GM15510 (cell line): ENCODE measurements around the gene SRPK3.

Experiments
- POLR2A ChIP-seq: IDR thresholded peaks from 3 replicates; pipeline ENCODE4 v1.6.1; 2011; ENCODE audit warnings: borderline replicate concordance; ENCODE audit not compliant: insufficient read length; ENCODE audit errors: extremely low read depth

SRPK3 gene

DNA sequence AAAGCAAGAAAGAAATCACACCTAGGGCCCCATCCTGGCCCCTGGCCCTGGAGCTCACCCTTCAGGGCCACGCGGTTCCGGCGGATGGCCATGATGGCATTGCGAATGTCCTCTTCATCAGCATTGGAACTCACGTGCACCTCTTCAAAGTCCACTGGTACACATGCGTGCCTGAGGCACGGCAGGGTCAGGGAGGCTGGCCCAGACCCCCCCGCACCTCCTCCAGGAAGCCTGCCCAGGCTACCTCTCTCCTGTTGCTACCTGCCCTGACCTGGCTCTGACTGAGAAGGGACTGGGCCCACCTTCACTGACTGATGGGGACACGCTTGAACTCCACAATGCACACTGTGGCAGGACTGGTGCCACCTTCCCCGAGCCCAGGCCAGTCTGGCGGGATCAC lies 8.8 kb downstream of the SRPK3 start:
- no peak for TF ChIP-seq POLR2A

GRCh38 chrX:153791104-153791852 lies 10.4 kb downstream of the SRPK3 start:
- TF ChIP-seq POLR2A: no peak

- no peak for TF ChIP-seq POLR2A
These were observed 11.5 kb downstream of the SRPK3 start for GRCh38 chrX:153792368-153792767.

DNA sequence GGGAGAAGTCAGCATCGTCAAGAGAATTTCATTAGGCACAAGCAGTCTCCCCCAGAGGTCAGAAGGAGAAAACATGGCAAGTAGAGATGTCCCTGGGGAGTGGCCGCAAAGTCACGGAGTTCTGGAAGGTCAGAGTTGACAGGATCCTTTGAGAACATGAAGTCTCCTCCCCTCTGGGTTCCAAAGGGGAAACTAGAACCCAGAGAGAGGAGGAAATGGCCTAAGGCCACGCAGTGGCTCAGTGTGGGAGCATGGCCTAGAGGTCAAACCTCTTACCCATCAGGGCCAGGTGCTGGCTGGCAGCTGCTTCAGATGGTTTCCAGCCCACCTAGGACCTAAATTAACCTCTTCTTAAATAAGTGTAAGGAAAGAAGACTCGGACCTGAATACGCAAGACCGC lies 12.4 kb downstream of the SRPK3 start:
- TF ChIP-seq POLR2A: no peak

- TF ChIP-seq POLR2A: peak; percentile 61
These were observed 13.4 kb downstream of the SRPK3 start, which contains the start of the genes IDH3G and SSR4 for GRCh38 chrX:153794018-153794896. Gene IDH3G (minus strand): TSS chrX:153794375. CDS start chrX:153794326, 49 bp downstream. Gene SSR4 (plus strand): TSS chrX:153794668. CDS start chrX:153794688, 20 bp downstream.

DNA sequence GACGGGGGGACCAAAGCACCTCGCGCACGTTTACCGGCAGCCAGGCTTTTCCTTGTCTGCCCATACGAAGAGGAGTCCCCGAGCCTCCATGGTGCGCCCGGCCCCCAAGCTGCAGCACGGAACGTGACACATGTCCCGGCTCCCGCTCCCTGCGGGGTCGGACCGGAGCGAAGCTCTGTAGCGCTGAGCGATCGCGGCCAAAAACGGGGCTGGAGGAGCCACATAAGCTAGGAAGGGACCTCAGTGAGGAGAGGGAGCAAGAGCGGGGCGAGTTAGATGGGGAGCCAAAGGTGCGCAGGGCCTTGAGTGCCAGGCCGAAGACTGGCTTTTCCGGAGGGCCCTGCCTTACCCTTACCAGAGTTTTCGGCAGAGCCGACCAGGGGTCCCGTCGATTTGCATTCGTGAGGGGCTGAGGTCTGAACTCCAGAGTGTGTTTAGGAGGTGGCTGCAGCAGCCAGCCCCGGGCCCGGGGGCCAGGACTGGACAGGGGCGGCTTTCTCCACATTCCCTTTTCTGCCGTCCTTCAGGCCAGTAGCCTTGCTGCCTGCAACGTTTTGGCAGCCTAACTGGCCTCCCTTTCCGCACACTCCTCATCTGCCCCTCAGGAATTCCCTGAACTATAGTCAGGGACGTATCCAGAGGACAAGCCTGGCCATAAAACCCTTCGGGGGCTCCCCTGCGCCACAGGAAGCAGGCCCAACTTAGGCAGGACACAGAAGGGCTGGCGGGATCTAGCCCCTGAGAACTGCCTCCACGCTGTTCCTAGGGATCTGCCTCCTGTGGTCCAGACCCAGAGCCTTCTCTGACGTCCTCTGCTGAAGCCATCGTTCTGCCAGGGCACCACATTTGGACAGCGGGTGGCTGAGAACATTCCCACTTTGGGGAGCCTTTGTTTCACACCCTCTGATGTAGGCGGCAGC lies 14.3 kb downstream of the SRPK3 start:
- TF ChIP-seq POLR2A: no peak

- TF ChIP-seq POLR2A: no peak
These were observed 16.7 kb downstream of the SRPK3 start for GRCh38 chrX:153797415-153798015.

GRCh38 chrX:153799326-153799725 lies 18.5 kb downstream of the SRPK3 start:
- no peak for TF ChIP-seq POLR2A

GRCh38 chrX:153800177-153800722 lies 19.4 kb downstream of the SRPK3 start:
- TF ChIP-seq POLR2A: no peak

DNA sequence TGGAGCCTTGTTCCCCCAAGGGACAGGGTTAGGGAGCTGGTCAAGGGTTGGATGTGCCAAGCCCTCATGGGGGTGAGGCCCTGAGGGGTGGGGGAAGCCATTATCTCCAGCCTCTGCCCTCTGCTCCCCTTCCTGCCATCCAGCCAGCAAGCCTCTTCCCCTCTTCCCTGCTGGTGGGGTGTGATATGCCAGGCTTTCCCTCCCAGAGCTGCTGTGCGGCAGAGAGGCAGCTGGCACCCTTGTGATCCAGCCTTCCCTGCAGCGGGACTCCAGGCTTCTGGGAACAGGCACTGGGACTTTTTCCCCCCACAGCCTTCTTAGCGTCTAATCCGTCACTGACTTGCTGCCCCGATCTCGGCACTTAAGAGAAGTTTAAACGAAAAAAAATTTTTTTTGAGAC lies 19.9 kb downstream of the SRPK3 start:
- TF ChIP-seq POLR2A: no peak

DNA sequence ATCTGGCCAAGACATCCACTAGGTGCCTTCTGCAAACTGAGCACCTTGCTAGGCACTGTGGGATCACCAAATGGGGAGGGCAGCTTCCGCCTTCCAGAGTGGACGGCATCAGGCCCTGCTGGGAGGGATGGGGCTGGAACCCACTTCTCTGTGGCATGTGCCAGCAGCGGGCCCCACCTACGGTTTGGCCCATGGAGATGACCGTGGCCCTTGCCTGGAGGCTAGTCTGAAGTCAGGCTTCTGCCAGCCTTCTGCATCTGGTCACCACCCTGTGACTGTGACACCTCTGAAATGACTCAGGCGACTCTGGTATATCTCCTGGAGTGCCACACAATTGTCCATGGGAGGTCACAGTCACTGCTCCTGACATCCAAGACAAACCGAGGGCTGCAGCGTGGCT lies 20.8 kb downstream of the SRPK3 start:
- TF ChIP-seq POLR2A: no peak

DNA sequence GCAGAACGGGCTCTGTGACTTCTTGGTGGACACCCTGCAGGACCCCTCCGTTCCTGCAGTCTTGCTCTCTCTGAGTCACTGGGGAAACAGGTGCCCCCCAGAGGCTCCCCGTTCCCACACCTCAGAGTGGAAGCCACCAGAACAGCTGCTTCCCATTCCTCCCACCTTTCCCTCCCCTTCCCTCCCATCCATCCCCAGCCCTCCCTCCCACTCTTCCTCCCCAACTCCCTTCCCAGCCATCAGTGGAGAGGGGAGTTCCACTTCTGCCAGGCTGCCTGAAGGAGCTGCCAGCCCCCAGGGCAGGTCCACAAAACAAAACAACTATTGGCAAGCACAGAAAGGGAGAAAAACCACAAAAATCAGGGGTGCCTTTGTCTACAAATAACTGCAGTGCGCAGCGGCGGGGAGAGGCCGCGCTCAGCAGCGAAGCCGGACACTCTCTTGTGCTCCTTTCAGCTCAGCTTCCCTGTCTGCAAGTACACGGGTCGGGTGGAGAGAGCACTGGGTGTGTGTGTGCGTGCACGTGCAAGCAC lies 21.7 kb downstream of the SRPK3 start:
- TF ChIP-seq POLR2A: no peak

GRCh38 chrX:153803211-153804099 lies 22.6 kb downstream of the SRPK3 start:
- no peak for TF ChIP-seq POLR2A
